Measurements from ENCODE around the gene CSNK1G1. TPM values are rescaled to one million over a fixed set of nuclear protein-coding genes. Genes with fewer than 3 reads are reported as not detected.
"Not testable (repeated sequence)": the region's sequence is repeated elsewhere in the genome, so short reads cannot be mapped to it uniquely, and the experiment has no call there.

The CSNK1G1 gene
- total and polyA plus RNA-seq, 10 donors, result 2.0 to 27.1 (median 19.3) TPM

- TF ChIP-seq POLR2AphosphoS5 (IDR thresholded peaks at IDR 0.05) (no peak), CTCF (IDR thresholded peaks at IDR 0.05 in 8 of 11, conservative IDR thresholded peaks at IDR 0.05 in 3 of 11) (no peak), POLR2A (IDR thresholded peaks at IDR 0.05) (no peak)
- H3K27ac ChIP-seq, result no peak overlapping the region
- no peak for DNase-seq
- 79 to 84% (median 83%) methylated on average over 9 of the region's 9 CpGs for WGBS, 5 donors
- H3K4me3 ChIP-seq, result no peak overlapping the region
- no peaks in the 10 kb centered on the region for H3K9me3 ChIP-seq
- intact Hi-C loops (cut with DNase I; ENCODE audit: low total_unique reads), result no loop called here
- no peaks in the 10 kb centered on the region for H3K27me3 ChIP-seq (replicated peaks in 1 of 7)
- H3K4me1 ChIP-seq, result peaks cover 0 to 16% (median 0%) of the 10 kb centered on the region in 6 donors
- peaks cover 0 to 12% (median 0%) of the 10 kb centered on the region in 6 donors for H3K36me3 ChIP-seq
Measured at GRCh38 chr15:64333986-64334929, 21.7 kb downstream of the CSNK1G1 start.

DNA sequence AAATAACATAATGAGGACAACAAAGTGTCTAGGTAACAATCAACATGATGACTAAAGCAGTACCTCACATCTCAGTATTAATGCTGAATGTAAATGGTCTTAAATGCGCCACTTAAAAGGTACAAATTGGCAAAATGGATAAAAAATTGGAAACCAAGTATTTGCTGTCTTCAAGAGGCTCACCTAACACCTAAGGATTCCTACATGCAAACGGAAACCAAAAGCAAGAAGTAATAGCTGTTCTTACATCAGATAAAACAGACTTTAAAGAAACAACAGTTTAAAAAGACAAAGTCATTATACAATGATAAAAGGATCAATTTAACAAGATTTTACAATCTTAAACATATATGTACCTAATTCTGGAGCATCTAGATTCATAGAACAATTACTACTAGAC lies 22.5 kb downstream of the CSNK1G1 start:
- DNase-seq, result no peak
- Histone ChIP-seq H3K27me3 (replicated peaks in 1 of 7) (no peaks in the 10 kb centered on the region), H3K36me3 (peaks cover 0 to 6% (median 0%) of the 10 kb centered on the region in 6 donors), H3K9me3 (no peaks in the 10 kb centered on the region), H3K4me1 (peaks cover 0 to 16% (median 0%) of the 10 kb centered on the region in 6 donors), H3K27ac (no peak overlapping the region), H3K4me3 (no peak overlapping the region)
- 88 to 96% (median 93%) methylated on average over 2 of the region's 2 CpGs for WGBS, 5 donors
- TF ChIP-seq CTCF (IDR thresholded peaks at IDR 0.05 in 8 of 11, conservative IDR thresholded peaks at IDR 0.05 in 3 of 11), result no peak
- TF ChIP-seq POLR2AphosphoS5 (IDR thresholded peaks at IDR 0.05), result no peak
- TF ChIP-seq POLR2A (IDR thresholded peaks at IDR 0.05), result no peak
- intact Hi-C loops (cut with DNase I; ENCODE audit: low total_unique reads), result no loop called here

DNA sequence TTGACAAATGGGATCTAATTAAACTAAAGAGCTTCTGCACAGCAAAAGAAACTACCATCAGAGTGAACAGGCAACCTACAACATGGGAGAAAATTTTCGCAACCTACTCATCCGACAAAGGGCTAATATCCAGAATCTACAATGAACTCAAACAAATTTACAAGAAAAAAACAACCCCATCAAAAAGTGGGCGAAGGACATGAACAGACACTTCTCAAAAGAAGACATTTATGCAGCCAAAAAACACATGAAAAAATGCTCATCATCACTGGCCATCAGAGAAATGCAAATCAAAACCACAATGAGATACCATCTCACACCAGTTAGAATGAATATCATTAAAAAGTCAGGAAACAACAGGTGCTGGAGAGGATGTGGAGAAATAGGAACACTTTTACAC lies 24.3 kb downstream of the CSNK1G1 start:
- H3K4me3 ChIP-seq; intact Hi-C loops (cut with DNase I; ENCODE audit: low total_unique reads); H3K36me3 ChIP-seq; H3K27ac ChIP-seq; DNase-seq; H3K9me3 ChIP-seq; H3K27me3 ChIP-seq (replicated peaks in 1 of 7): not testable (repeated sequence)
- H3K4me1 ChIP-seq, result peaks cover 0 to 16% (median 0%) of the 10 kb centered on the region in 6 donors
- WGBS, 5 donors, result 55 to 92% (median 66%) methylated on average over 2 of the region's 3 CpGs; no CpG with 5 or more reads in 1 of the 5 donors

DNA sequence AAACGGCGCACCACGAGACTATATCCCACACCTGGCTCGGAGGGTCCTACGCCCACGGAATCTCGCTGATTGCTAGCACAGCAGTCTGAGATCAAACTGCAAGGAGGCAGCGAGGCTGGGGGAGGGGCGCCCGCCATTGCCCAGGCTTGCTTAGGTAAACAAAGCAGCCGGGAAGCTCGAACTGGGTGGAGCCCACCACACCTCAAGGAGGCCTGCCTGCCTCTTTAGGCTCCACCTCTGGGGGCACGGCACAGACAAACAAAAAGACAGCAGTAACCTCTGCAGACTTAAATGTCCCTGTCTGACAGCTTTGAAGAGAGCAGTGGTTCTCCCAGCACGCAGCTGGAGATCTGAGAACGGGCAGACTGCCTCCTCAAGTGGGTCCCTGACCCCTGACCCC lies 29.0 kb downstream of the CSNK1G1 start:
- H3K27me3 ChIP-seq (replicated peaks in 1 of 7); H3K4me1 ChIP-seq; H3K27ac ChIP-seq; intact Hi-C loops (cut with DNase I; ENCODE audit: low total_unique reads); H3K4me3 ChIP-seq; DNase-seq; H3K36me3 ChIP-seq; H3K9me3 ChIP-seq: not testable (repeated sequence)
- 59 to 98% (median 76%) methylated on average over 3 to 12 of the region's 15 CpGs for WGBS, 5 donors

DNA sequence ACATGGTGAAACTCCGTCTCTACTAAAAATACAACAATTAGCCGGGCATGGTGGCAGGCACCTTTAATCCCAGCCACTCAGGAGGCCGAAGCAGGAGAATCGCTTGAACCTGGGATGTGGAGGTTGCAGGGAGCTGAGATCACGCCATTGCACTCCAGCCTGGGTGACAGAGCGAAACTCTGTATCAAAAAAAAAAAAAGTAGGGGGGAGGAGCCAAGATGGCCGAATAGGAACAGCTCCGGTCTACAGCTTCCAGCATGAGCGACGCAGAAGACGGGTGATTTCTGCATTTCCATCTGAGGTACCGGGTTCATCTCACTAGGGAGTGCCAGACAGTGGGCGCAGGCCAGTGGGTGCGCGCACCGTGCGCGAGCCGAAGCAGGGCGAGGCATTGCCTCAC lies 29.5 kb downstream of the CSNK1G1 start:
- H3K9me3 ChIP-seq; H3K27ac ChIP-seq; DNase-seq; H3K4me3 ChIP-seq; H3K27me3 ChIP-seq (replicated peaks in 1 of 7); H3K36me3 ChIP-seq; H3K4me1 ChIP-seq; intact Hi-C loops (cut with DNase I; ENCODE audit: low total_unique reads): not testable (repeated sequence)
- WGBS, 5 donors, result 93 to 99% (median 97%) methylated on average over 6 to 12 of the region's 20 CpGs
